NCI-H82 treated with DMSO at 0.1 percent for 48 hours (cell line): ENCODE results near the gene FBXO5.
A peak's percentile ranks its signal among the peaks of the same experiment; 100 is the strongest.
"Not testable (repeated sequence)": the region's sequence is repeated elsewhere in the genome, so short reads cannot be mapped to it uniquely, and the experiment has no call there.

ENCODE experiments used
- DNase-seq: peaks from one replicate; lab custom pipeline; 2025; ENCODE audit not compliant: unreplicated experiment; lab: John Stamatoyannopoulos, UW

Gene FBXO5, protein sequence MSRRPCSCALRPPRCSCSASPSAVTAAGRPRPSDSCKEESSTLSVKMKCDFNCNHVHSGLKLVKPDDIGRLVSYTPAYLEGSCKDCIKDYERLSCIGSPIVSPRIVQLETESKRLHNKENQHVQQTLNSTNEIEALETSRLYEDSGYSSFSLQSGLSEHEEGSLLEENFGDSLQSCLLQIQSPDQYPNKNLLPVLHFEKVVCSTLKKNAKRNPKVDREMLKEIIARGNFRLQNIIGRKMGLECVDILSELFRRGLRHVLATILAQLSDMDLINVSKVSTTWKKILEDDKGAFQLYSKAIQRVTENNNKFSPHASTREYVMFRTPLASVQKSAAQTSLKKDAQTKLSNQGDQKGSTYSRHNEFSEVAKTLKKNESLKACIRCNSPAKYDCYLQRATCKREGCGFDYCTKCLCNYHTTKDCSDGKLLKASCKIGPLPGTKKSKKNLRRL

DNA sequence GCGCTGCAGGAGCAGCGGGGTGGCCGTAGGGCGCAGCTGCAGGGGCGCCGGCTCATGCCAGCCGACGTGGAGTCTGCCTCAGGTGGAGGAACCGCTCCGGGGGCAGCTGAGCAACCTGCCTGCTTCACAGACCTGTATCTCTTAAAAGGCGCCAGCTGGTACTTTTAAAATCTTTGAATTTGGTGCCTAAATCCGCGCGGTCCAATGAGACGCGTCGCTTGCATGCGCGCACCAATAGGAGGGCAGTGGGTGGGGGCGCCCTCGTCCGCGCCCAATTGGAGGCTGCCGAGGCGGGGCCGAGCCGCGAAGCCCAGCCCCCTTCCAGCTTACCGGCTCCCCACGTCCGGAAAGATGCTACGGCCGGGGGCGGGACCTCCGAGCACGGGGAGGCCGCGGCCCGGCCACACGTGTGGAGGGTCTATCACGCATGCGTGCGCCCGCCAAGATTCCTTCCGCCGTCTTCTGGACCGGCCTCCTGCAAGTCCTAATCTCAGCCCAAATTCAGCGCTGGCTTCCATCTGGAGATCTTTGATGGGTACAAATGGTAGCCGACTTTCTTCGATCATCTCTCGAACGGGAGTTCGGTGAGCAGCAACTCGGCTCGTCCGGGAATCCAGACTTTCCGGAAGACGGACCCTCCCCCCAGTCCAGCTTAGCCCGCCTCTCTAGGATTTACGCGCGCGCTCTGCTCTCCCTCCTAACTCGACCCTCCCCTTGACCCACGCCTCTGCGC, at the start of gene FBXO5:
Gene FBXO5 (minus strand): TSS at position 138 of the 733 bp plus-strand sequence. CDS start 82 bp downstream, at position 56.
- DNase-seq: peak; percentile 83

DNA sequence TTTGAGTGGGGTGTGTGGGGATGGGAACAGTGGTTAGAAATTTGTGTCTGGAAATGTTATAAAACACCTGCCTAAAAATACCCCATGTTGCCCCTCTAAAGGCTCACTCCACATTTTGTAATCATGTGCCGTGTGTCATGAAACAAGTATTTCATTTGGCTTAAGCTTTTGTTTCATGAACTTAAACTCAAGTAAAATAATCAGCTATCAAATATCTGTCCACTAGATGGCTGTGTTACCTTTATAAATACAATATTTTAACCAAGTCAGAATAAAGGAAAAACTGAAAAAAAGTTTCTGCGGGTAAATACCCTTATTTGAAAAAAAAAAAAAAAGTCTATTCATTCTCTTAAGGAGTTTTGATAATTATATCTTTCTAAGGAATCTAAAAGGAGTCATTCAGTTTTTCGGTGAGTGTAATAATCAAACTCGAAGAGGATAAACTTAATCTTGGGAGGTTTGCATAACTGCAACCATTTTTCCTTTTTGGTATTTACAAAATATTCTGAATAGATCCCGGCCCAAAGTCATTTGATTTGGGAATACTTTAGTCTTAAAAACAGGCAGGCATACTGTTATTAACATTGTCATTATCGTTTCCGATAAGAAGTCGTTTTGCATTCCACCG, 49.5 kb upstream of the FBXO5 start:
- DNase-seq: no peak

DNA sequence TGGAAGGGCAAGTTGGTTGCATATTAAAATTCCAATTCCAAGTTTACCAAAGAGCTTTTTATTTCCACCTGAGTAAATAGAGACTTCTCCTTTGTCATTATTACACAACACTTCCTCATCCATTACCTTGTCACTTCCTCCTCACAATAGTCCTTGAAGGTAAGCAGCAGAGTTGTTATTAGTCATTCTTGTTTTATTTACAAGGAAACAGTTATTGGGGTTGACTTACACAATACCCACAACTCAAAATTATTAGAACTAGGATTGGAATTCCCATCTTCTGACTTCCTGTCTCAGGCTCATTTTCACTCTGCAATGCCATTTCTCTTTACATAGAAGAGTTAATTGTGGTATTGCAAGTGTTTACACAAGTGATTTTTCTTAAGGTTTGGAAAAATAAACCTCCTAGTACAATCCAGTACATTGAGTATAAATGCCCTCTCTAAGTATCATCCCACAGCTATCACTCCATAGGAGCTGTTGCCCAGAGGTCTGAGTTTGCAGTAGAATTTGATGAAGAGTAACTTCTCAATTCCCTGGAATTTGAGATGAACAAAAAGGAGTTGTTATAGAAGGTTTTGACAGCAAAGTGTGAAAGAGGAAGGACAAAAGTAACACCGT, 48.6 kb upstream of the FBXO5 start:
- DNase-seq: no peak

DNA sequence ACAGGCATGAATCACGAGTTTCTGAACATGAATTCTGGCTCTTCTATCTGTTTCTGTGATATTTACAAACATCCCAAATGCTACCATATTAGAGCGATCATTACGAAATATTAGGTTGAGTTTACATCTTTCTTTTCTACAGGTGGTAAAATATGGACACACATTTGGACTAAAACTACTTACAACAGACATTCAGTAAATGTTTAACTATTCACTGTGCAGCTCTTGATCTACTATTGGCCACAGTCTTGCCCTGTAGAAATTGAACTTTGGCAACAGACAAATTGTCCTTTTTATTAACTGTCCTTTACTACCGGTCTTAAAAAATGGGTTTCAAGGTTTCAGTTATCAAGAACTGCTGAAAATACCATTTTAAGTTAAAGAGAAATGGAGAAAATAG, 46.1 kb upstream of the FBXO5 start:
- DNase-seq: no peak

DNA sequence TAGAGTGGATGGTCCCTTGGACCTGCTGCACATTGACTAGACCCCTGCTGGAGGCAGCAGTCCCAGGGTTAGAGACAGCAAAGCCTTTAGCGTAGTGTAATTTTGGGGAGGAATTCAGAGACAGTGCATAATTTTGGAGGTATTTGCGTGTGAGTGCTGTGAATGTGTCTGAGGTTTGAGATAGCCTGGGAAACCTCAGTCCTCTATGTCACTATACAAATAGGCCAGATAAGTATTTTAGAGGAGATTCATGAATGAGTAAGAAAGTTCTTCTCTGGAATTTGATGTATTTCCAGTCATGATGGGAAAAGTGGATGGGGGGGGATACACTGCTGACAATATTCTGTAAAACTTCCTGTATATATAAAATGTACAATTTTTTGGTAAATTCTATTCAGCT, 45.4 kb upstream of the FBXO5 start:
- no peak for DNase-seq

DNA sequence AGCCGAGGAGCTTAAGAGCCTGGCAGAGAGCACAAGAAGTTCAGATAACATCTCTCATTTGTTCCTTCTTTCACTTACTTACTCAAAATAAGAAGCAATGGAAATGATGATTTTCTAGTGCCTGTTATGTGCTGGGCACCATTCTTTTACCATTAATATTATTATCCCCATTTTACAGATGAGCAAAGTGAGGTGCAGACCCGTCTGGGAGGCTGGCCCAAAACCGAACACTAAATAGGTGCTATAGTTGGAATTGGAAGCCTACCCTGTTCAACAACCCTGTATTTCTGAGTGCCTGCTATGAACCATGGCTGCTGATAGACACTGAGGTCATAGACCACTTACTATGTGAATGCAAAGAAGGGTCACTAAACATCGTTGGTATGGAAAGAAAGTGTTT, 44.6 kb upstream of the FBXO5 start:
- DNase-seq: no peak

DNA sequence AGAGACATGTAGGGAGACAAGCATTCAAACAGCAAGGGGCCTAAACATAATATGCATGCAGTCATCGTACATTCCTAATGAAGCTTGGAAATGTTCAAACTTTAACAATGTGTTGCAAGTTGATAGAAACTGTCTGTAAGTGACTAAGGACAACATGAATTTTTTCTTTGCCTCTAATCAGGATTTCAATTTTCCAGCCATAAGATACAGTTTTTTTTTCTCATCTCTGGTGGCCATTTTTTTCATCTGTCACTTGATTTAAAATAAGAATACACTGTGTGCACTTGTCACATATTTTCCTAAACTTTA, 41.8 kb upstream of the FBXO5 start:
- no peak for DNase-seq

DNA sequence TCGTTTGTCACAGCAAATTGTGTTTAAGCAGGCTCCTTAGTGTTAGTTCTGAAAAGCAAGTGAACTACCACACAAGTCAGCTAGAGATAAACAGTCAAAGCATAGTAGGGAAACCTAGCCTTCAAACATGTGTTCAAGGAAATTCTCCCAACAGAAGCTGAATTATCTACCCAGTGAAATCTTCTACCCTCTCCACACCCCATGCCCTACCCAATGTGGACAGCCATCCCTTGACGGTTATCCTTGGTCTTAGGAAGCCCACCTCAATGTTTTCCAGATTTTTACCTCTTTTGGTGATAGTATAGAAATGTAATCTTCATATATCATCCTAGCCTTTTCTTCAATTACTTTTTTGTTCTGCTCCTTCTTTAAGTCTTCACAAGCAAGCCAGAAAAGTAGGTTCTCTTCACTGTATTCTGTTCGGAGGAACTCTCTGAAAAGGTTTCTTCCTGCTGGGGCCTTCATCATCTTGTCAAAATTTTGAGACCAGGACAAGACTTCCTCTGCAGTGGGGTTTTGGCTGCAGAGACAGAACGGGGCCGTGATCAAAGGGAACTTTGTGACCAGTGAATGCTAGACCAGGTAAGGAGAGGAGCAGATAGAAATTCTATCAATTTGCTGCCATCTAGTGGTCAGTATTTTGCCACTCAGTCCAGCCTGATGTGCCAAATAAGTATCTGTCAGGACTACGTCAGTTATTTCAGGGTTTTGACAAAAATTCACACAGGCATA, 41.3 kb upstream of the FBXO5 start:
- peak; percentile 15 for DNase-seq

DNA sequence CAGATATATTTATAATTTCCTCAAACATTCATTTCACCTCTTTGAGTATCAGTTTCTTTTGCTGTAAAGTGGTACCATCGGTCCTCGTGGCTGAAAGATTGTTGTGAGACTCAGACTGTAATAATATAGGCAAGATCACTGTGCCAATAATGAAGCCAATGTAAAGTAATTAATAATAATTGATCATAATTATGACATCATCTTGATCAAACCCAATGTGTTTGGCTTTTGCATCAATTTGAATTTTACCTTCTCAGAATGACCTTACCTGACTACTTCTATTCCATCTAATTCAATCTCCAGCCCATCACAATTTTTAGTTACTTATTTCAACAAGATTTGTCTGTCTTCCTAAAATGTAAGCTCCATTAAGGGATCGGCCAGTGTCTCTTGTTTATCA, 35.5 kb upstream of the FBXO5 start:
- no peak for DNase-seq

DNA sequence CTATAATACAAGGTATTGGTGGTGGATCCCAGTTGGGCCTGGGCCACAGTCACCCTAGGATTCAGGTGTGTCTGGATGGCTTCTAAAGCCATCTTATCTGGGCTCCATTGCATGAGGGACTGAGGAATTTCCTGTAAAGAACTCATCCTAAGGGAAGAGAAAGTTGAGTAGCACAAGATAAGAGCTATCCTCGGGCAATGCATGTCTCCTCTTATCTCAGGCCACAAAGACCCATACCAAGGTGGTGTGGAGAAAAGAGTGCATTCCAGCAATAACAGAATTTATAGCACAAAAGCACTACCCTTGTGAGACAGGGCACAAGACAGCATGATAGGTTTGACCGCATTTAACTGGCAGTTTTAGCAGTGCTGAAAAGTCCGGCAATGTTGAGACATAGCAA, 34.0 kb upstream of the FBXO5 start:
- DNase-seq: no peak

DNA sequence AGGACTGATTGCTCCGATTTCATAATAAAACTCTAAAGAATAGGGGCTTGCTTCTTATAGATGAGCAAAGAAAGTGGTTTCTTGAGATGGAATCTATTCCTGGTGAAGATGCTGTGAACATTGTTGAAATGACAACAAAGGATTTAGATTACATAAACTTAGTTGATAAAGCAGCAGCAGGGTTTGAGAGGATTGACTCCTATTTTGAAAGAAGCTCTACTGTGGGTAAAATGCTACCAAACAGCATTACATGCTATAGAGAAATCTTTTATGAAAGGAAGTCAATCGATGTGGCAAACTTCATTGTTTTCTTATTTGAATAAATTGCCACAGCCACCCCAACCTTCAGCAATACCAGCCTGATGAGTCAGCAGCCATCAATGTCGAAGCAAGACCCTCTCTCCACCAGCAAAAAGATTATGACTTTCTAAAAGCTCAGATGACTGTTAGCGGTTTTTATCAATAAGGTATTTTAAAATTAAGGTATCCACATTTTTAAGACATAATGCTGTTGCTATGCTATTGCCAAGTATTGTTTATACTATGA, 32.3 kb upstream of the FBXO5 start:
- DNase-seq: no peak

DNA sequence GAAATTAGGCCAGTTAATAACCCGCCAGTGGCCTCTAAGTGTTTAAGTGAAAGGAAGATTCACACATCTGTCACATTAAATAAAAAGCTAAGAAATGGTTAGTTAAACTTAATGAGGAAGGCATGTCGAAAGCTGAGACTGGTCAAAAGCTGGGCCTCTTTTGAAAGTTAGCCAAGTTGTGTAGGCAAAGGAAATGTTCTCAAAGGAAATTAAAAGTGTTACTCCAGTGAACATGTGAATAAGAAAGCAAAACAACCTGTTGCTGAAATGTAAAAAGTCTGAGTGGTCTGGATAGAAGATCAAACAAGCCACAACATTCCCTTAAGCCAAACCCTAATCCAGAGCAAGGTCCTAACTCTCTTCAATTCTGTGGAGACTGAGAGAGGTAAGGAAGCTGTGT, 30.6 kb upstream of the FBXO5 start:
- DNase-seq: no peak

DNA sequence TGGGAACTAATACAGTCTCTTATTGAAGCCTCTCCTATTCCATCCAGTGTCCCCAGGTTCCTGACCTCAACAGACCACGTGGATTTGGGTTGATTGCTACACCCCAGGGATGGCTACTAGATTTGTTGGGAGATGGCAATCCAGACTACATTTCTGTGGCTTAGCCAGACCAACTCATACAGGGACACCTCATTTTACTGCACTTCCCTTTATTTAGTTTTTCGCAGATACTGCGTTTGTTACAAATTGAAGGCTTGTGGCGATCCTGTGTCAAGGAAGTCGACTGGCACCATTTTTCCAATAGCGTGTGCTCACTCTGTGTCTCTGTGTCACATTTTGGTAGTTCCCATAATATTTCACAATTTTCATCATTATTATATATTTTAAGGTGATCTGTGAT, 30.0 kb upstream of the FBXO5 start:
- no peak for DNase-seq

DNA sequence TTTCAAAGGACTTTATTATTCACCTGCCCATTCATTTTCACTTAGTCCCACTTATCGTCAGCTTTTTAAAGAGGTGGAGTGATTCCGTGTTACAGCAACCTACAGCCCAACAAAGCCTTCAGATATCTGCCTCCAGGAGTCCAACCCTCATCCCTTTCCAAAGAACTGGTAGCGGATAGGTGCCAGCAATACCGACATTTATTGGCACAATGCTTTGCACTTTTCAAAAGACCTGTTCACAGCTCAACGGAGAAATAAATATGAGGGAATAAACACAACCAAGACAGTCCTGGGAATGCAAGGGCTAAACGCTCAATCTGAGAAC, 20.5 kb upstream of the FBXO5 start:
- DNase-seq: no peak

DNA sequence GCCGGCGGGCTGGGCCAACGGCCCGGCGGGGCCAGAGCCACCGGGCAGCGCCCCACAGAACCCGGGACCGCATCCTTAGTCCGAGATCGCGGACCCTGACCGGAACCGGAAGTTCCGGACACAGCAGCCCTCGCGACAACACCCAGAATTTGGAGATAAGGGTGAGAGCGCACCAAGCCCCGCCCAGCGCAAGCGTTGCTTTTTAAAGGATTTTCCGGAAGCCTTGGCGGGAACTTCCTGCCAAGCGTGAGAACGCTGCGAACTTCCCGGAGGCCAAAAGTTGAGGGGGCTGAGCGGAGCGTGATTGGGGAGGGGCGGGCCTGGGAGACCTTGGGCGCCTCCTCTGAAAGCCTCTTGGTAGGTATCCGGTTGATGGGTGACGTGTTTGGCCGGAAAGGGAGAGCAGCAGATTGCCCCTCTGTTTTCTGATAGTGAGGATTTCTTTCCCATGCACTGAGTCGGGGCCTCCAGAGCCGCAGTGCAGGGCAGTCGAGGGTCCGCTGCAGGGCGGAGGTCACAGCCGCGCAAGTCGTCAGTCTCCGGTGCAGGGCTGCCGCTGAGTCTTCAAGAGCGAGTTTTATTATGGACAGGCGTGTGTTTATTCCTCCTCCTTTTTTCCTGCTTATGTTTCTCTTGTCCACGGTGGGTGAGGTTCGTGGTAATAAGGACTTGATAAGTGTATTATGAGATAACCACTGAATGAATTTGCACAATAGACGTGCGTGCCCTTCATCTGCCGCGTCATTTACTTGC, 19.9 kb upstream of the FBXO5 start, which contains the start of gene MTRF1L:
Gene MTRF1L (minus strand): TSS at position 97 of the 753 bp plus-strand sequence. CDS start 24 bp downstream, at position 73.
- DNase-seq: peak; percentile 92

DNA sequence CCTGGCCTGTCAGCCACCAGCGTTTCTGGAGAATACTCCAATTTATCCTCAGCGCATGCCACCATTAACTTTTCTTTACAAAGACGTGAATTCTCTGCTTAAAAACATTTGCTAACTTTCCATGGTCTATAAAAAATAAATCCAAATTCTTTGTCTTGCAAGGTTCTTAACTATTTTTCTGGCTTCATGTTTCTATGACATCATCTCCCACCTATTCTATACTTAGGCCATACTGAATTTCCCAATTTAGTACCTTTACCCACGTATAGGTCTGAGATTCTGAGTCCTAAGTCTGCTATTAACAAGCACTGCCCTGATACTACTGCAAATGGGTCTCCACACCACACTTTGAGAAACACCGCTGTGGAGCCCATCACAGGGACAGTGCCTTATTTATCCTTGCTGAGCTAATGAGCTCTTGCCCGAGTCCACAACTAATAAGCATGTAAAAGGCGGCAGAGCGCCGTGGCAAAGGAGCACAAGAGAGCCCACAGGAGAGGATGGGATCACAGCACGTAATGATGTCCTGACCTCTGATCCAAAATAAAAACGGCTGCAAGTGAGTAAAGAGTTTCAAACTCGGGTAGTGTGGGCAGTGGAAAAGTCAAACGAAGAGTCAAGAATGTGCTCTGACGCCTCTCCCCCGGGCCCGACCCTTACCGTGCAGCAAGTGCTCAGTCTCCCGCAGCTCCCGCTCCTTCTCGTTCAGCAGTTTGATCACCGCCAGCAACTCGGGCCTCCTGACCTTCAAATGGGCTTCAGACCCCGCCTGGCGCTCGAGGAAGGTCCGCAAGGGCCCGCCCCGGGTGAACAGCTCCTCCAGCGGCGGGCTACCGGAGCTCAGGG, 19.1 kb upstream of the FBXO5 start:
- no peak for DNase-seq

DNA sequence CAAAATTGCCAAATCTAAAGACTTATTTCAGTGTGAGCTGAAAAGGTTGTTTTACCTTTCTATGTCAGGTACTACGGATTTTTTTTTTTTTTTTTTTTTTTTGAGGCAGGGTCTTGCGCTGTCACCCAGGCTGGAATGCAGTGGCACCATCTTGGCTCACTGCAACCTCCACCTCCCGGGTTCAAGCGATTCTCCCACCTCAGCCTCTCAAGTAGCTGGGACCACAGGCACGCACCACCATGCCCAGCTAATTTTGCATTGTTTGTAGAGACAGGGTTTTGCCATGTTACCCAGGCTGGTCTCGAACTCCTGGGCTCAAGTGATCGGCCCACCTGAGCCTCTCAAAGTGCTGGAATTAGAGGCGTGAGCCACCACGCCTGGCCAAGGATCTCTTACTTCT, 17.9 kb upstream of the FBXO5 start:
- DNase-seq: not testable (repeated sequence)

DNA sequence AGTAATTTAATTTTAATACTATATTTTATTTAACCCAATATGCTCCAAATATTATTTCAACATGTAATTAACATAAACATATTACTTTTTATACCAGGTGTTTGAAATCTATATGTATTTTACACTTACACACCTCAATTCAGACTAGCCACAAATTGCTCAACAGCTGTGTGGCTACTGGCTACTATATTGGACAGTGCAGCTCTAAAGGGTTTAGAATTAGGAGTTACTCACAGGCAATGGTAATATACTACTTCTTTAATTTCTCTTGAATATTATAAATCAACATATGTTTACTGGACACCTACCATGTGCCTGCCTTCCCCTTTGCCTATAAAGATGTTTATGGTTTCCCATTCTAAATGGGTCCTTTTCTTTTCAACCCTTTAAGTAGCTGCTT, 17.4 kb upstream of the FBXO5 start:
- no peak for DNase-seq

DNA sequence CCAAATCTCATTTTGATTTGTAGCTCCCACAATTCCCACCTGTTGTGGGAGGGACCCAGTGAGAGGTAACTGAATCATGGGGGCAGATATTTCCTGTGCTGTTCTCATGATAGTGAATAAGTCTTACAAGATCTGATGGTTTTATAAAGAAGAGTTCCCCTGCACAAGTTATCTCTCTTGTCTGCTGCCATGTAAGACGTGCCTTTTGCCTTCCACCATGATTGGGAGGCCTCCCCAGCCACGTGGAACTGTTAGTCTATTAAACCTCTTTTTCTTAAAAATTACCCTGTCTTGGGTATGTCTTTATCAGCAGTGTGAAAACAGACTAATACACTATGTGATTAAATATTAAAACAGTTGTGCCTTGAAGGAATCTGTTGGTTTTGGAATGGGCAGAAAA, 16.7 kb upstream of the FBXO5 start:
- DNase-seq: not testable (repeated sequence)
